CD14-positive monocyte (primary cell): Measurements from ENCODE around the gene KRTAP2-3. TPM values are rescaled to one million over a fixed set of nuclear protein-coding genes. Genes with fewer than 3 reads are reported as not detected.

ENCODE experiments used
- DNase-seq, 3 donors: peaks; one replicate each; pipeline ENCODE4 v3.0.0-alpha.2; 2011 to 2022
- H2AFZ ChIP-seq: 2 replicates; pipeline ENCODE4 v1.6.0; 2012; ENCODE audit warnings: mild to moderate bottlenecking, low read depth, low read length, inconsistent platforms; ENCODE audit not compliant: insufficient read depth, poor library complexity, severe bottlenecking
- H3K27ac ChIP-seq, 2 donors: 1 replicate in 1 of 2; 2 replicates in 1 of 2; pipeline ENCODE4 v1.5.1; 2012 to 2013; ENCODE audit warnings: low read length in 2 of 2, control low read depth in 1 of 2, inconsistent platforms in 1 of 2, low read depth in 1 of 2, mild to moderate bottlenecking in 1 of 2
- H3K27me3 ChIP-seq, 2 donors: one replicate each; pipeline versions ENCODE4 v1.6.0 to v1.6.1; 2011 to 2013; ENCODE audit warnings: low read length in 2 of 2; ENCODE audit not compliant: control insufficient read depth in 2 of 2, insufficient read depth in 2 of 2
- H3K36me3 ChIP-seq, 2 donors: replicated peaks in 1 of 2; 1 replicate in 1 of 2; 2 replicates in 1 of 2; pipeline versions ENCODE4 v1.5.1 to v1.6.1; 2012 to 2013; ENCODE audit warnings: low read length in 2 of 2, control low read depth in 1 of 2, inconsistent platforms in 1 of 2, mild to moderate bottlenecking in 1 of 2; ENCODE audit not compliant: insufficient read depth in 2 of 2, control insufficient read depth in 1 of 2
- H3K4me1 ChIP-seq, 2 donors: 1 replicate in 1 of 2; 2 replicates in 1 of 2; pipeline versions ENCODE4 v1.5.1 to v1.6.1; 2012 to 2013; ENCODE audit warnings: low read length in 2 of 2, control low read depth in 1 of 2, inconsistent platforms in 1 of 2, mild to moderate bottlenecking in 1 of 2, moderate library complexity in 1 of 2; ENCODE audit not compliant: insufficient read depth in 2 of 2, control insufficient read depth in 1 of 2
- H3K4me2 ChIP-seq: replicated peaks from 2 replicates; pipeline ENCODE3; 2012; ENCODE audit warnings: low read length, moderate library complexity, mild to moderate bottlenecking; ENCODE audit not compliant: poor library complexity, severe bottlenecking; ENCODE audit errors: extremely low read depth
- H3K4me3 ChIP-seq, 3 experiments: fragments of 200-600 bp in 1 of 3; sonication (generic) in 1 of 3; replicated peaks in 1 of 3; 1 replicate in 2 of 3; 2 replicates in 1 of 3; pipeline ENCODE4 v1.5.1; 2011 to 2013; ENCODE audit warnings: low read length in 3 of 3, mild to moderate bottlenecking in 3 of 3, control low read depth in 2 of 3, low read depth in 2 of 3, inconsistent platforms in 1 of 3, moderate library complexity in 1 of 3
- H3K79me2 ChIP-seq: 2 replicates; pipeline ENCODE4 v1.6.0; 2012; ENCODE audit warnings: mild to moderate bottlenecking, control low read depth, inconsistent platforms, low read length, moderate library complexity; ENCODE audit not compliant: insufficient read depth
- H3K9ac ChIP-seq: 2 replicates; pipeline ENCODE4 v1.6.0; 2017; ENCODE audit warnings: low read length, mild to moderate bottlenecking; ENCODE audit not compliant: insufficient read depth, poor library complexity, severe bottlenecking
- H3K9me3 ChIP-seq, 2 donors: replicated peaks in 1 of 2; 1 replicate in 1 of 2; 2 replicates in 1 of 2; pipeline versions ENCODE4 v1.5.1 to v1.6.1; 2012 to 2013; ENCODE audit warnings: low read length in 2 of 2, control low read depth in 1 of 2; ENCODE audit not compliant: control insufficient read depth in 1 of 2, insufficient read depth in 1 of 2
- H4K20me1 ChIP-seq: 2 replicates; pipeline ENCODE4 v1.6.0; 2012; ENCODE audit warnings: mild to moderate bottlenecking, low read length, control low read depth, moderate library complexity; ENCODE audit not compliant: insufficient read depth
- H3K27ac Mint-ChIP-seq, 7 donors: one replicate each; pipeline ENCODE4 v1.8.0; 2020; ENCODE audit warnings: mild to moderate bottlenecking in 7 of 7, mixed read lengths in 7 of 7, moderate library complexity in 6 of 7, inconsistent platforms in 2 of 7
- H3K27me3 Mint-ChIP-seq, 3 donors: one replicate each; pipeline ENCODE4 v1.8.0; 2021 to 2022; ENCODE audit warnings: low read depth in 3 of 3, mild to moderate bottlenecking in 3 of 3, mixed read lengths in 3 of 3, moderate library complexity in 3 of 3, inconsistent platforms in 1 of 3
- H3K36me3 Mint-ChIP-seq, 2 donors: one replicate each; pipeline ENCODE4 v1.8.0; 2020; ENCODE audit warnings: mixed read lengths in 2 of 2, inconsistent platforms in 1 of 2, mild to moderate bottlenecking in 1 of 2
- H3K4me1 Mint-ChIP-seq: one replicate; pipeline ENCODE4 v1.8.0; 2020; ENCODE audit warnings: mild to moderate bottlenecking, mixed read lengths
- H3K4me3 Mint-ChIP-seq, 2 donors: one replicate each; pipeline ENCODE4 v1.8.0; 2020; ENCODE audit warnings: mild to moderate bottlenecking in 2 of 2, mixed read lengths in 2 of 2, moderate library complexity in 1 of 2
- H3K9me3 Mint-ChIP-seq, 7 donors: one replicate each; pipeline ENCODE4 v1.8.0; 2020 to 2022; ENCODE audit warnings: mixed read lengths in 7 of 7, mild to moderate bottlenecking in 6 of 7, moderate library complexity in 6 of 7, inconsistent platforms in 2 of 7
- WGBS: methylation state at CpG from one replicate; pipeline ENCODE4 v1.1.5; 2013; ENCODE audit warnings: missing lambda C conversion rate; ENCODE audit not compliant: insufficient coverage; 5-methylcytosine and 5-hydroxymethylcytosine counted together
- intact Hi-C, 2 donors: fragments of 100-400 bp; cut with micrococcal nuclease; formaldehyde crosslinking; loops; one replicate each; pipeline versions ENCODE4 v1.15.0 to v1.15.1; 2023
- polyA plus RNA-seq, 3 donors: library from polyadenylated mRNA; depleted of rRNA in 1 of 3; unstranded in 2 of 3; stranded (reverse) in 1 of 3; fragments of 300-500 nt in 2 of 3; fragments of >200 nt in 1 of 3; fragmentation: Illumina TruSeq in 2 of 3; gene quantifications; 1 replicate in 2 of 3; 2 replicates in 1 of 3; pipeline ENCODE4 v1.2.3, GENCODE V29; 2012 to 2021
- TF ChIP-seq, protein P1 (sequence below): fragments of 200-600 bp; IDR thresholded peaks from one replicate; pipeline ENCODE4 v1.8.0; 2022; ENCODE audit warnings: antibody characterized with exemption, mild to moderate bottlenecking

Gene KRTAP2-3
- polyA plus RNA-seq, 3 donors, result not detected

DNA sequence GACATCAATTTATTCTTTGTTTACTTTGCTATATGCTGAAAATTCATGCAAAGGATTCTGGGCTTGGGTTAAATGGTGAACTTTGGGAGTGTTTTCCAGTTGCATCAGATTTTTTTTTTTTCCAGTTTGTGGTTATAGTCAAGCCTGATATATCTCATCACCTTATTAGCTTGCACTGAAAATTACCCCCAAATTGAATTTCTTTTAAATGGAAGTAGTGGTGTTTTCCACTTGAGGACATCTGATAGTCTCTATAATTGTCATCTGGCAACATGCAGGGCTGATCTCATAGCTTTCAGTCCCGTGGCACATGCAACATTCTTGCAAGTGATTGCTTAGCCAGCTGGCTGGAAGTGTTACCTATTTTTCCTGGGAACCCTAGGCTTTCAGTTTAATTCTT, 46.3 kb downstream of the KRTAP2-3 start:
- H3K79me2 ChIP-seq, result no peaks in the 10 kb centered on the region
- H3K27ac ChIP-seq, result no peak overlapping the region
- no peak overlapping the region for H3K9ac ChIP-seq
- no peaks in the 10 kb centered on the region for H3K4me1 ChIP-seq
- H3K27me3 Mint-ChIP-seq, result peaks cover 0 to 3% (median 2%) of the 10 kb centered on the region in 3 donors
- H3K27me3 ChIP-seq, result no peaks in the 10 kb centered on the region
- H2AFZ ChIP-seq, result no peak overlapping the region
- no peak for DNase-seq
- no peaks in the 10 kb centered on the region for H4K20me1 ChIP-seq
- 88% methylated on average over 1 of the region's 1 CpG for WGBS
- no peak overlapping the region for H3K27ac Mint-ChIP-seq
- TF ChIP-seq, protein P1, sequence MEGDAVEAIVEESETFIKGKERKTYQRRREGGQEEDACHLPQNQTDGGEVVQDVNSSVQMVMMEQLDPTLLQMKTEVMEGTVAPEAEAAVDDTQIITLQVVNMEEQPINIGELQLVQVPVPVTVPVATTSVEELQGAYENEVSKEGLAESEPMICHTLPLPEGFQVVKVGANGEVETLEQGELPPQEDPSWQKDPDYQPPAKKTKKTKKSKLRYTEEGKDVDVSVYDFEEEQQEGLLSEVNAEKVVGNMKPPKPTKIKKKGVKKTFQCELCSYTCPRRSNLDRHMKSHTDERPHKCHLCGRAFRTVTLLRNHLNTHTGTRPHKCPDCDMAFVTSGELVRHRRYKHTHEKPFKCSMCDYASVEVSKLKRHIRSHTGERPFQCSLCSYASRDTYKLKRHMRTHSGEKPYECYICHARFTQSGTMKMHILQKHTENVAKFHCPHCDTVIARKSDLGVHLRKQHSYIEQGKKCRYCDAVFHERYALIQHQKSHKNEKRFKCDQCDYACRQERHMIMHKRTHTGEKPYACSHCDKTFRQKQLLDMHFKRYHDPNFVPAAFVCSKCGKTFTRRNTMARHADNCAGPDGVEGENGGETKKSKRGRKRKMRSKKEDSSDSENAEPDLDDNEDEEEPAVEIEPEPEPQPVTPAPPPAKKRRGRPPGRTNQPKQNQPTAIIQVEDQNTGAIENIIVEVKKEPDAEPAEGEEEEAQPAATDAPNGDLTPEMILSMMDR, result no peak
- no peaks in the 10 kb centered on the region for H3K4me1 Mint-ChIP-seq
- H3K4me3 ChIP-seq, result no peak overlapping the region
- H3K9me3 ChIP-seq, result no peaks in the 10 kb centered on the region
- H3K36me3 ChIP-seq, result no peaks in the 10 kb centered on the region
- no peak overlapping the region for H3K4me2 ChIP-seq
- H3K36me3 Mint-ChIP-seq, result no peaks in the 10 kb centered on the region
- H3K9me3 Mint-ChIP-seq, result peaks cover 0 to 2% (median 0%) of the 10 kb centered on the region in 7 donors
- intact Hi-C loops, result no loop called here
- H3K4me3 Mint-ChIP-seq, result no peak overlapping the region

DNA sequence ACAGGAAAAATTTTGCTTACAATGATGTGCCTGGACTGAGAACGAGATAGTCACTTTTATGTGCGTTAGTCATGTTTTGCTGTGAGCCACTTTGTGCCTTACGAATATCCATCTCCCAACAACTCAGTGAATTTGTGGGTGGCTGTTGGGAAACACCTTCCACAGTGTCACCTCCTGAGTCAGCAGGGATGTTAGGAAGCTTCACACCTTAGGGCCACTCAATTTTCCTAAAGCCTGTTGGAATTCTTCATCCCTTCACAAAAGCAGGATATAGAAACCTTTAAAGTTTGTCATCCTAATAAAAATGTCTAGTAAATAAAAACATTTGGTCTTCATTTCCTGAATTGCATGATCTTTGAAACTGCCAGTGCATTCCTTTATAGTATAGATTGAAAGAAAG, 46.7 kb downstream of the KRTAP2-3 start:
- Histone ChIP-seq H4K20me1 (no peaks in the 10 kb centered on the region), H3K27me3 (no peaks in the 10 kb centered on the region)
- DNase-seq, result no peak

More for the DNA sequence above, 46.7 kb downstream of the KRTAP2-3 start:
- no CpG with 5 or more reads among the region's 3 CpGs for WGBS
- no peaks in the 10 kb centered on the region for H3K4me1 ChIP-seq
- H3K9me3 ChIP-seq, result no peaks in the 10 kb centered on the region
- peaks cover 0 to 3% (median 3%) of the 10 kb centered on the region in 3 donors for H3K27me3 Mint-ChIP-seq
- no peak overlapping the region for H3K27ac ChIP-seq
- H3K9ac ChIP-seq, result no peak overlapping the region
- H3K36me3 ChIP-seq, result no peaks in the 10 kb centered on the region
- no peak overlapping the region for H3K4me2 ChIP-seq
- no peak overlapping the region for H2AFZ ChIP-seq
- no peak overlapping the region for H3K4me3 ChIP-seq
- intact Hi-C loops, result no loop called here
- no peak overlapping the region for H3K27ac Mint-ChIP-seq
- H3K4me1 Mint-ChIP-seq, result no peaks in the 10 kb centered on the region
- TF ChIP-seq, protein P1, result no peak
- H3K4me3 Mint-ChIP-seq, result no peak overlapping the region
- no peaks in the 10 kb centered on the region for H3K36me3 Mint-ChIP-seq
- H3K9me3 Mint-ChIP-seq, result peaks cover 0 to 2% (median 0%) of the 10 kb centered on the region in 7 donors
- H3K79me2 ChIP-seq, result no peaks in the 10 kb centered on the region
